HepG2 (cell line): ENCODE data around the gene TACO1. TPM values are rescaled to one million over a fixed set of nuclear protein-coding genes. Genes with fewer than 3 reads are reported as not detected.

Experiments used
- IRF2 ChIP-seq: IDR thresholded peaks from 2 replicates; pipeline ENCODE4 v1.6.1; 2018; ENCODE audit warnings: missing genetic modification reagents, missing compliant biosample characterization
- JARID2 ChIP-seq: sonication (generic); formaldehyde crosslinking; IDR thresholded peaks from 2 replicates; pipeline ENCODE4 v1.8.1; 2023; ENCODE audit warnings: missing genetic modification reagents, inconsistent platforms; ENCODE audit not compliant: insufficient replicate concordance
- MIER3 ChIP-seq: IDR thresholded peaks from 2 replicates; pipeline ENCODE4 v1.6.1; 2016; ENCODE audit warnings: missing compliant biosample characterization, borderline replicate concordance
- PRMT3 ChIP-seq: sonication (generic); formaldehyde crosslinking; IDR thresholded peaks from 2 replicates; pipeline ENCODE4 v1.8.1; 2022; ENCODE audit warnings: low read depth, mild to moderate bottlenecking, moderate library complexity, missing genetic modification reagents, borderline replicate concordance
- REST ChIP-seq, 2 experiments: IDR thresholded peaks; 2 replicates each; pipeline ENCODE4 v1.6.1; 2011 to 2012; ENCODE audit warnings: low read length in 2 of 2, borderline replicate concordance in 1 of 2, low read depth in 1 of 2, mild to moderate bottlenecking in 1 of 2, moderate library complexity in 1 of 2
- ZNF292 ChIP-seq: sonication (generic); formaldehyde crosslinking; IDR thresholded peaks from 2 replicates; pipeline ENCODE4 v1.8.1; 2022; ENCODE audit warnings: mild to moderate bottlenecking, low read depth, missing genetic modification reagents, borderline replicate concordance
- ZNF350 ChIP-seq: sonication (generic); formaldehyde crosslinking; IDR thresholded peaks from 2 replicates; pipeline ENCODE4 v1.4.0; 2020; ENCODE audit warnings: mild to moderate bottlenecking, low read depth, missing genetic modification reagents, borderline replicate concordance
- ZNF549 ChIP-seq: sonication (generic); formaldehyde crosslinking; IDR thresholded peaks from 2 replicates; pipeline ENCODE4 v1.5.0; 2020; ENCODE audit warnings: missing genetic modification reagents
- ZNF614 ChIP-seq: IDR thresholded peaks from 2 replicates; pipeline ENCODE4 v1.6.1; 2018; ENCODE audit warnings: missing biosample characterization, missing genetic modification reagents, inconsistent platforms, borderline replicate concordance
- ZNF644 ChIP-seq: IDR thresholded peaks from 2 replicates; pipeline ENCODE4 v1.6.1; 2016; ENCODE audit warnings: low read depth
- ZNF784 ChIP-seq: sonication (generic); formaldehyde crosslinking; IDR thresholded peaks from 2 replicates; pipeline ENCODE4 v1.5.1; 2020; ENCODE audit warnings: missing genetic modification reagents, mild to moderate bottlenecking, borderline replicate concordance
- polyA plus RNA-seq, 8 experiments: library from polyadenylated mRNA; depleted of rRNA in 3 of 8; stranded (reverse) in 7 of 8; unstranded in 1 of 8; fragments of >200 nt; fragmentation: Illumina TruSeq in 4 of 8; extraction: Trizol in 4 of 8; gene quantifications; 2 replicates each; pipeline versions ENCODE4 v1.2.1 to v1.2.3, GENCODE V29; 2011 to 2016; ENCODE audit warnings: low read depth in 4 of 8, missing spikeins in 1 of 8, mixed read lengths in 1 of 8; ENCODE audit not compliant: insufficient read depth in 1 of 8
- total RNA-seq, 5 experiments: library from RNA; depleted of rRNA; stranded (reverse); fragments of >200 nt; fragmentation: Illumina TruSeq; extraction: Trizol; gene quantifications; 2 replicates each; pipeline ENCODE4 v1.2.3, GENCODE V29; 2016; ENCODE audit warnings: low read depth in 1 of 5
- TF ChIP-seq, protein P1 (sequence below): sonication (generic); formaldehyde crosslinking; IDR thresholded peaks from 2 replicates; pipeline ENCODE4 v1.4.0; 2020; ENCODE audit warnings: low read depth, missing genetic modification reagents
- TF ChIP-seq, protein P2 (sequence below): sonication (generic); formaldehyde crosslinking; IDR thresholded peaks from 2 replicates; pipeline ENCODE4 v1.5.0; 2020; ENCODE audit warnings: mild to moderate bottlenecking, missing genetic modification reagents
- TF ChIP-seq, protein P3 (sequence below): sonication (generic); formaldehyde crosslinking; IDR thresholded peaks from 2 replicates; pipeline ENCODE4 v1.5.0; 2020; ENCODE audit warnings: missing genetic modification reagents

TACO1 gene
- total and polyA plus RNA-seq, 2 of the 13 experiments (the other 11 are each of a cell fraction or from before 2014, with no cell fraction given), result 34.7 to 53.6 TPM

DNA sequence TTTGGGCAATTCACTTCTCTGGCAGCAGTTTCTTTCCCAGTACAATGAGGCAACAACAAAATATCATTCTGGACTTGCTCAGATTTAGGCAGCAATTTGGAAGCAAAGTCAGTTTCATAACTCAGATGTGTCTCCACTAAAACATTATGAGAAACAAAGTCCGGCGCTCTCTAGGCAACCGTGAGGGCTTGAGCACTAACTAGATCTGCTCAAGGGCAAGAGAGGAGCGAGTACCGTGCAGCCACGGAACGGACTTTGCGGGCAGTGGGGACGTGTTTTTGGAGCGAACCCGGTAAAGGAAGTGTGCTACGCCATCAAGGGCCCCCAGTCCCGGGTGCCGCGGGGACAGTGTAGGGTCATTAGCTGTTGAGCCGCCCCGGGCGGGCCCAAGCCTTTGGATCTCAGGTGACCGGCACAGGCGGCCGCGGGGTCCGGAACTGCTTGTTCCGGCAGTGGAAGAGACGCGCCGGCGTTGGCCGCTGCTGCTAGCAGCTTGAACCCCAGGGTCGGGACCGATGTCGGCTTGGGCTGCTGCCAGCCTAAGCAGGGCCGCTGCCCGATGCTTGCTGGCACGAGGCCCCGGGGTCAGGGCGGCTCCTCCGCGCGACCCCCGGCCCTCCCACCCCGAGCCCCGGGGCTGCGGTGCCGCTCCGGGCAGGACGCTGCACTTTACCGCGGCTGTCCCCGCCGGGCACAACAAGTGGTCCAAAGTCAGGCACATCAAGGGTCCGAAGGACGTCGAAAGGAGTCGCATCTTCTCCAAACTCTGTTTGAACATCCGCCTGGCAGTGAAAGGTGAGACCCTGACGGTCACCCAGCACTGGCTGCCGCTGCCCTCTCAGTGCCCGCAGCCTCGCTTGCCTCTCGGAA lies at the start of gene TACO1 (continued):
- peak; percentile 49; the same call in 1 of the 2 replicates for TF ChIP-seq ZNF644
- peak; percentile 100 for TF ChIP-seq ZNF350 (CRISPR knock-in tag)
- peak; percentile 97 for TF ChIP-seq MIER3 (CRISPR knock-in tag)
- TF ChIP-seq, protein P1, sequence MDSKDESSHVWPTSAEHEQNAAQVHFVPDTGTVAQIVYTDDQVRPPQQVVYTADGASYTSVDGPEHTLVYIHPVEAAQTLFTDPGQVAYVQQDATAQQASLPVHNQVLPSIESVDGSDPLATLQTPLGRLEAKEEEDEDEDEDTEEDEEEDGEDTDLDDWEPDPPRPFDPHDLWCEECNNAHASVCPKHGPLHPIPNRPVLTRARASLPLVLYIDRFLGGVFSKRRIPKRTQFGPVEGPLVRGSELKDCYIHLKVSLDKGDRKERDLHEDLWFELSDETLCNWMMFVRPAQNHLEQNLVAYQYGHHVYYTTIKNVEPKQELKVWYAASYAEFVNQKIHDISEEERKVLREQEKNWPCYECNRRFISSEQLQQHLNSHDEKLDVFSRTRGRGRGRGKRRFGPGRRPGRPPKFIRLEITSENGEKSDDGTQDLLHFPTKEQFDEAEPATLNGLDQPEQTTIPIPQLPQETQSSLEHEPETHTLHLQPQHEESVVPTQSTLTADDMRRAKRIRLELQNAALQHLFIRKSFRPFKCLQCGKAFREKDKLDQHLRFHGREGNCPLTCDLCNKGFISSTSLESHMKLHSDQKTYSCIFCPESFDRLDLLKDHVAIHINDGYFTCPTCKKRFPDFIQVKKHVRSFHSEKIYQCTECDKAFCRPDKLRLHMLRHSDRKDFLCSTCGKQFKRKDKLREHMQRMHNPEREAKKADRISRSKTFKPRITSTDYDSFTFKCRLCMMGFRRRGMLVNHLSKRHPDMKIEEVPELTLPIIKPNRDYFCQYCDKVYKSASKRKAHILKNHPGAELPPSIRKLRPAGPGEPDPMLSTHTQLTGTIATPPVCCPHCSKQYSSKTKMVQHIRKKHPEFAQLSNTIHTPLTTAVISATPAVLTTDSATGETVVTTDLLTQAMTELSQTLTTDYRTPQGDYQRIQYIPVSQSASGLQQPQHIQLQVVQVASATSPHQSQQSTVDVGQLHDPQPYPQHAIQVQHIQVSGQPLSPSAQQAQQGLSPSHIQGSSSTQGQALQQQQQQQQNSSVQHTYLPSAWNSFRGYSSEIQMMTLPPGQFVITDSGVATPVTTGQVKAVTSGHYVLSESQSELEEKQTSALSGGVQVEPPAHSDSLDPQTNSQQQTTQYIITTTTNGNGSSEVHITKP, result peak; percentile 88
- TF ChIP-seq, protein P2, sequence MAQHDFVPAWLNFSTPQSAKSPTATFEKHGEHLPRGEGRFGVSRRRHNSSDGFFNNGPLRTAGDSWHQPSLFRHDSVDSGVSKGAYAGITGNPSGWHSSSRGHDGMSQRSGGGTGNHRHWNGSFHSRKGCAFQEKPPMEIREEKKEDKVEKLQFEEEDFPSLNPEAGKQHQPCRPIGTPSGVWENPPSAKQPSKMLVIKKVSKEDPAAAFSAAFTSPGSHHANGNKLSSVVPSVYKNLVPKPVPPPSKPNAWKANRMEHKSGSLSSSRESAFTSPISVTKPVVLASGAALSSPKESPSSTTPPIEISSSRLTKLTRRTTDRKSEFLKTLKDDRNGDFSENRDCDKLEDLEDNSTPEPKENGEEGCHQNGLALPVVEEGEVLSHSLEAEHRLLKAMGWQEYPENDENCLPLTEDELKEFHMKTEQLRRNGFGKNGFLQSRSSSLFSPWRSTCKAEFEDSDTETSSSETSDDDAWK (CRISPR knock-in tag), result no peak
- no peak; the same call in 1 of the 2 replicates for TF ChIP-seq PRMT3
- peak; percentile 87 for TF ChIP-seq ZNF292 (CRISPR knock-in tag)
- TF ChIP-seq IRF2, result peak; percentile 98
- TF ChIP-seq REST (IDR thresholded peaks at IDR 0.05; ENCODE audit: borderline replicate concordance in 1 of 2, low read depth in 1 of 2, low read length in 2 of 2), result peak in 1 of 2 experiments; percentile 76; a peak in 1 of 4 replicates
- TF ChIP-seq ZNF784 (CRISPR knock-in tag), result peak; percentile 49; the same call in 1 of the 2 replicates
- TF ChIP-seq ZNF549, result peak; percentile 93; the same call in 1 of the 2 replicates
- peak; percentile 60 for TF ChIP-seq JARID2 (CRISPR knock-in tag)
- TF ChIP-seq, protein P3, sequence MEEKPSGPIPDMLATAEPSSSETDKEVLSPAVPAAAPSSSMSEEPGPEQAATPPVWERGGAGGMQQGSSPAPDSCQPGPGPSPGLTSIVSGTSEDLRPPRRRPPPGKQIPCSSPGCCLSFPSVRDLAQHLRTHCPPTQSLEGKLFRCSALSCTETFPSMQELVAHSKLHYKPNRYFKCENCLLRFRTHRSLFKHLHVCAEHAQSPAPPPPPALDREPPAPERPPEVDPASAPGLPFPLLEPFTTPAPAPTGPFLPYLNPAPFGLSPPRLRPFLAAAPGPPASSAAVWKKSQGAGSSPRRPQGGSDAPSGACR (CRISPR knock-in tag), result peak; percentile 93
- TF ChIP-seq ZNF614, result peak; percentile 99
